Stimulated activated CD4-positive, alpha-beta T cell treated with anti-CD3 and anti-CD28 coated beads, TNF-alpha, amount 100 ng/mL, for 1 hour (primary cell): ENCODE results near the gene PSMD1.
"Not testable (repeated sequence)": the region's sequence is repeated elsewhere in the genome, so short reads cannot be mapped to it uniquely, and the experiment has no call there.

ENCODE experiments used
- DNase-seq, 3 donors: peaks; one replicate each; pipeline ENCODE4 v3.0.0-alpha.2; 2020; ENCODE audit warnings: low read depth in 3 of 3, low spot score in 1 of 3

PSMD1 gene

GRCh38 chr2:231056453-231057416 lies at the start of gene PSMD1:
Gene PSMD1 (plus strand): TSS chr2:231056867. CDS start chr2:231057026, 159 bp downstream.
- DNase-seq = peak; percentile 83 to 89 (median 85)

DNA sequence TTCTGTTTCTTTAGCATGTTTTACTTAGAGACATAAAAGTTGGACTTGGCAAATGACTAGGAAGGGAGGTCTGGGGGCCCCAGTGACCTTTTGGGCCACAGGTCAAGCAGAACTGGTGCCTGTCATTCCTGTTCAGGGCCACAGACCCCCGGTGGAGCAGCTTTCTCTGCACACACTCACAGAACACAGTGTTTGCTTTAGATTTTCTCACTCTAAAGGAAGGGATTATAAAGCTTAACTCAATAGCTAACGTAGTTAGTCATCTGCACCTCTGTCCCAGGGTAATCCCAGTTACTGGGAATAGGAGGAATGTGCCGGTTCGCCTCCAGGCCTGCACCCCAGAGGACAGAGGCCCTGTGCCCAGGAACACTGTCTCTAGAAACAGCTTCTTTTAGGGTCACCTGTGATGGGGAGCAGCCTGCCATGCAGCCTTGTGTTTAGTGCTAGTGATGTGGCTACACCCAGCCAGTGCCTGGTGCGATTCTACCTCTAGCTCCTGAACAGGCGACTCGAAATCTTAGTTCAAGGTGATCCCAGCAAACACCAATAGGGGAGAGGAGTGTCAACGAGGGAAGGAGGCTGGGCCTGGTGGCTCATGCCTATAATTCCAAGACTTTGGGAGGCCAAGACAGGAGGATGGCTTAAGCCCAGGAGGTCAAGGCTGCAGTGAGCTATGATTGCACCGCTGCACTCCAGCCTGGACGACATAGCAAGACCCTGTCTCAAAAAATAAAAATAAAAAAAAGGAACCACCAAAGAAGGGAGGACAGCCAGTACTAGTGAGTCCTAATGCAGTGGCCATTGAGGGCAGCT lies 49.2 kb upstream of the PSMD1 start:
- DNase-seq = no peak

DNA sequence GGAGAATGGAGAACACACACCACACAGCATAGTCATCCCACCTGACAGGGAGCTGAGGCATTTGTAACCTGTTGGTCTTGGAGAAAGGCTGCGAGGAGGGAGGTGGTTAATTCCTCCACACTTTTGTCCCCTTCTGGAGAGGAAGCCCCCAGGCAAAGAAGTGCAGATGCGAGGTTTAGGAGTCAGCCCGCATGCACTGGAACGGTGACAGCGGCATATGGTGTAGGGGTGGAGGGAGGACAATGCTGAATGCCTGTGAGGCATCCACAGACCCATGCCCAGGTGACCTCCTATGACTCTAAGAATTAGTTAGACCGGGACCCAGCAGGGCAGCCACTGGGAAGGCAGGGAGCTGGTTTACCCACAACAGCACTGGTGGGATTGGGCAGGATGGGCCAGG lies 48.5 kb upstream of the PSMD1 start:
- DNase-seq = no peak

- no peak for DNase-seq
Measured at GRCh38 chr2:231009236-231009919, 47.3 kb upstream of the PSMD1 start.

DNA sequence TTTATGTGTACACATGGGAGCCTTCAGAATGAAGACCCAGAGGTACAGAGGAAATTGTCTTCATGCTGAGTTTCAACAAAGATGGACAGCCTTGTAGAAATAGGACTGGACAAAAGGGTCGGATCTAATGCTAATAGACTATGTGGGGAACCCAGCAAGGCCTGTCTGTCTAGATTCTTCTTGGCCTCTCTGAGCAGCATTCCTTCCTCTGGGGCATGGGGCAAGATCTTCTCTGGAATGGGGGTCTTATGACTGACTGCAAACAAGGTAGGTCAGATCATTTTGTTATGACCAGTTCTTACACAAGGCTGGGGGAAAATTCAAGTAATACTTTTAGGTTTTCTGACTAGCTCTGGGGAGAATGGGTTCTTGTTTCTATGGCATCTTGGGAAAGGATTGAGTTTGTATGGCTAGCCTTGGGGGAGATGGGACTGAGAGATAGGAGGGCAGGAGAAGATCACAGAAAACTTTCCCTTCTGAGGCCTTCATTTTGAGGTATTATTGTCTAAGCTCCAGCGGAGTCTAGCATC lies 46.4 kb upstream of the PSMD1 start:
- DNase-seq = no peak

GRCh38 chr2:231011526-231011925 lies 45.1 kb upstream of the PSMD1 start:
- no peak for DNase-seq

- no peak for DNase-seq
Measured at GRCh38 chr2:231012463-231012862, 44.2 kb upstream of the PSMD1 start.

GRCh38 chr2:231013820-231014219 lies 42.8 kb upstream of the PSMD1 start:
- no peak for DNase-seq

- DNase-seq = no peak
Measured at GRCh38 chr2:231015478-231015877, 41.2 kb upstream of the PSMD1 start.

- DNase-seq = no peak
Measured at GRCh38 chr2:231015926-231016325, 40.7 kb upstream of the PSMD1 start.

GRCh38 chr2:231016566-231017230 lies 40.0 kb upstream of the PSMD1 start:
- DNase-seq = no peak

GRCh38 chr2:231017231-231017598 lies 39.5 kb upstream of the PSMD1 start:
- no peak for DNase-seq

GRCh38 chr2:231018184-231018583 lies 38.5 kb upstream of the PSMD1 start:
- no peak for DNase-seq

- not testable (repeated sequence) for DNase-seq
Measured at GRCh38 chr2:231025059-231025458, 31.6 kb upstream of the PSMD1 start.

DNA sequence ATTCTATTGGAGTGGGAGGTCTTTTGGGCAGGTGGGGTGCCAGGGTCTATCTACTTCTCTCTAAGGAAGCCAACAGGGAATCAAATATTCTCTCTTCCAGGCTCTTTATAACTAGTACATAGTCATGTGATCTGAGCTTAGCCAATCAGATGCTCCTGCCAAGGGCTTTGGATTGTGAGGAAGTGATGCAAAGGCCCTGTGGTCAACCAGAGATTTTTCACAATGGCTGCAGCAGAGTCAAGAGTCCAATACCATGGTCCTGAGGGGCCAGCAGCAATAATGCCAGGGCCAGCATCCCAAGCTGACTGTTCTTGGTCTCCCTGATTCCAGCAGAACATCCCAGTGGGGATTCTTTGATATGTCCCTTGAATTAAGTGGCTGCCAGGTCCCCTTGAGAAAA lies 27.8 kb upstream of the PSMD1 start:
- DNase-seq = no peak

GRCh38 chr2:231029563-231029962 lies 27.1 kb upstream of the PSMD1 start:
- DNase-seq = no peak

DNA sequence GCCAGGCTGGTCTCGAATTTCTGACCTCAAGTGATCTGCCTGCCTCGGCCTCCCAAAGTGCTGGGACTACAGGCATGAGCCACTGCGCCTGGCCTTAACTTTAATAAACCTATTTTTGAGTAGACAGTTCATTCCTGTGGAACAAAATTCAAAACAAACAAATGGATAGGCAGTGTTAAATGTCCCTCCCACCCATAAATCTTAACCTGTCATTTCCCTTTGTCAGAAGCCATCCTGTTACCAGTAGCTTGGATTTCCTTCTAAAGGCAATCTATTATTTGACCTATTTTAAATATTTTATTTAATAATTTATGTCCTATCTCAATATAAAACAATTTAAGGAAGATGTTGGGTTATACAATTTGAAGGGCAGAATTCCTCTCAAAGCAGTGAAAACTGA lies 25.9 kb upstream of the PSMD1 start:
- no peak for DNase-seq

GRCh38 chr2:231032575-231033140 lies 24.0 kb upstream of the PSMD1 start:
- DNase-seq = no peak

GRCh38 chr2:231033147-231034132 lies 23.2 kb upstream of the PSMD1 start:
- DNase-seq = no peak
